OCI-LY7 (cell line): ENCODE measurements around the gene GOSR2.

ENCODE experiments used
- EZH2phosphoT487 ChIP-seq: fragments of 200-600 bp; sonication (generic); IDR thresholded peaks from 2 replicates; pipeline ENCODE4 v1.6.1; 2018; ENCODE audit warnings: low read depth, borderline replicate concordance, mild to moderate bottlenecking, mixed run types, antibody characterized with exemption, low read length, moderate library complexity, mixed read lengths
- TF ChIP-seq, protein P1 (sequence below): fragments of 200-600 bp; sonication (generic); conservative IDR thresholded peaks from 2 replicates; pipeline ENCODE4 v1.5.1; 2014; ENCODE audit warnings: mild to moderate bottlenecking, antibody characterized with exemption, low read length, moderate library complexity, mixed read lengths

DNA sequence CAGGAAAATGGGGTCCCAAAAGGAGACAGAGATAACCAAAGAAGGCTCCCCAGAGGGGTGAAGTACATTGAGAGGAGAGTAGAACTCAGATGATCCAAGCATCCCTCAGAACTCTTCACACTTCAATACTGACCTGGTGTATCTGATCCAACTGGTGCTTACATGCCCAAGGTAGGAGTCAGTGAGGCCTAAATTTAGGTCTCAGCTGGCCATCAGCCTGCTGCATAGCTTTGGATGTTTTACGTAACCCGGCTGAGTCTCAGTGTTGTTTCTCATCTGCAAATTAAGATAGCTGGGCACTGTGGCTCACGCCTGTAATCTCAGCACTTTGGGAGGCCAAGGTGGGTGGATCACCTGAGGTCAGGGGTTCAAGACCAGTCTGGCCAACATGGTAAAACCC, 11.6 kb upstream of the GOSR2 start:
- TF ChIP-seq, protein P1, sequence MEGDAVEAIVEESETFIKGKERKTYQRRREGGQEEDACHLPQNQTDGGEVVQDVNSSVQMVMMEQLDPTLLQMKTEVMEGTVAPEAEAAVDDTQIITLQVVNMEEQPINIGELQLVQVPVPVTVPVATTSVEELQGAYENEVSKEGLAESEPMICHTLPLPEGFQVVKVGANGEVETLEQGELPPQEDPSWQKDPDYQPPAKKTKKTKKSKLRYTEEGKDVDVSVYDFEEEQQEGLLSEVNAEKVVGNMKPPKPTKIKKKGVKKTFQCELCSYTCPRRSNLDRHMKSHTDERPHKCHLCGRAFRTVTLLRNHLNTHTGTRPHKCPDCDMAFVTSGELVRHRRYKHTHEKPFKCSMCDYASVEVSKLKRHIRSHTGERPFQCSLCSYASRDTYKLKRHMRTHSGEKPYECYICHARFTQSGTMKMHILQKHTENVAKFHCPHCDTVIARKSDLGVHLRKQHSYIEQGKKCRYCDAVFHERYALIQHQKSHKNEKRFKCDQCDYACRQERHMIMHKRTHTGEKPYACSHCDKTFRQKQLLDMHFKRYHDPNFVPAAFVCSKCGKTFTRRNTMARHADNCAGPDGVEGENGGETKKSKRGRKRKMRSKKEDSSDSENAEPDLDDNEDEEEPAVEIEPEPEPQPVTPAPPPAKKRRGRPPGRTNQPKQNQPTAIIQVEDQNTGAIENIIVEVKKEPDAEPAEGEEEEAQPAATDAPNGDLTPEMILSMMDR: no peak
- no peak for TF ChIP-seq EZH2phosphoT487
